HCT116 (cell line): ENCODE measurements around the gene COL20A1. TPM values are rescaled to one million over a fixed set of nuclear protein-coding genes. Genes with fewer than 3 reads are reported as not detected.

ENCODE experiments used
- ATAC-seq: fragments of 200-7000 bp; cut with Tn5 transposase; 2 replicates; pipeline ENCODE4 v1.9.1; 2020; ENCODE audit warnings: mild to moderate bottlenecking, moderate library complexity
- BruUV-seq: library from RNA; stranded (reverse); fragments of 400-500 nt; replicated peaks from 2 replicates; lab custom pipeline; 2021; lab: Mats Ljungman, UMichigan
- CTCF ChIA-PET: fragments of 300-600 bp; sonication (Branson Sonifier 250); formaldehyde crosslinking; loops from one replicate; lab custom pipeline; 2021; ENCODE audit warnings: antibody characterized with exemption; lab: Charles Lee
- POLR2A ChIA-PET: fragments of 300-600, 350-600 bp; sonication (Branson Sonifier 250); formaldehyde crosslinking; loops from one replicate; lab custom pipeline; 2021; ENCODE audit warnings: antibody characterized with exemption; lab: Charles Lee
- RAD21 ChIA-PET, 2 experiments: fragments of 300-600 bp; sonication (Branson Sonifier 250); formaldehyde crosslinking; loops; one replicate each; lab custom pipeline; 2023; ENCODE audit warnings: low total read pairs in 2 of 2; ENCODE audit not compliant: uncharacterized antibody in 2 of 2, unreplicated experiment in 2 of 2, low non-redundant PET in 1 of 2; lab: Charles Lee
- DNase-seq: peaks from one replicate; pipeline ENCODE4 v3.0.0-alpha.2; 2010; ENCODE audit warnings: low read depth, low spot score
- H2AFZ ChIP-seq: fragments of 200-600 bp; shearing (Covaris generic), sonication (generic); 2 replicates; pipeline ENCODE4 v1.6.1; 2017; ENCODE audit warnings: low read depth, mixed run types, mixed read lengths, antibody characterized with exemption, low read length; ENCODE audit not compliant: poor library complexity, severe bottlenecking
- H3K27ac ChIP-seq: 2 replicates; pipeline ENCODE4 v1.5.1; 2012; ENCODE audit warnings: low read depth, low read length
- H3K27me3 ChIP-seq: fragments of 200-600 bp; sonication (generic); 2 replicates; pipeline ENCODE4 v1.6.1; 2016; ENCODE audit warnings: mixed run types, low read length, mixed read lengths; ENCODE audit not compliant: insufficient read depth
- H3K36me3 ChIP-seq, 2 experiments: fragments of 200-500 bp in 1 of 2; fragments of 200-600 bp in 1 of 2; sonication (Bioruptor generic) in 1 of 2; sonication (generic) in 1 of 2; 2 replicates each; pipeline versions ENCODE4 v1.5.1 to v1.6.1; 2014 to 2016; ENCODE audit warnings: low read length in 2 of 2, inconsistent platforms in 1 of 2, mixed read lengths in 1 of 2, mixed run types in 1 of 2; ENCODE audit not compliant: insufficient read depth in 2 of 2, control insufficient read depth in 1 of 2
- H3K4me1 ChIP-seq, 2 experiments: fragments of 200-600 bp in 1 of 2; sonication (generic) in 1 of 2; 2 replicates each; pipeline versions ENCODE4 v1.5.1 to v1.6.1; 2012 to 2017; ENCODE audit warnings: low read length in 2 of 2, inconsistent platforms in 1 of 2, mild to moderate bottlenecking in 1 of 2, mixed read lengths in 1 of 2, mixed run types in 1 of 2, moderate library complexity in 1 of 2; ENCODE audit not compliant: insufficient read depth in 2 of 2, control insufficient read depth in 1 of 2
- H3K4me2 ChIP-seq: fragments of 200-600 bp; sonication (generic); 2 replicates; pipeline ENCODE4 v1.6.1; 2017; ENCODE audit warnings: mixed run types, low read length, mixed read lengths
- H3K4me3 ChIP-seq, 2 experiments: fragments of 200-600 bp in 1 of 2; sonication (generic) in 1 of 2; replicated peaks in 1 of 2; 2 replicates each; pipeline ENCODE4 v1.5.1; 2011 to 2016; ENCODE audit warnings: low read length in 2 of 2, control low read depth in 1 of 2, low read depth in 1 of 2, mild to moderate bottlenecking in 1 of 2, mixed read lengths in 1 of 2, mixed run types in 1 of 2
- H3K79me2 ChIP-seq: fragments of 200-600 bp; sonication (generic); 2 replicates; pipeline ENCODE4 v1.6.1; 2017; ENCODE audit warnings: mild to moderate bottlenecking, mixed run types, low read length, moderate library complexity, mixed read lengths; ENCODE audit not compliant: insufficient read depth
- H3K9ac ChIP-seq: fragments of 200-600 bp; sonication (generic); 2 replicates; pipeline ENCODE4 v1.6.1; 2016; ENCODE audit warnings: low read length, mixed read lengths
- H3K9me2 ChIP-seq: fragments of 200-600 bp; sonication (generic), shearing (Covaris generic); 2 replicates; pipeline ENCODE4 v1.6.1; 2017; ENCODE audit warnings: mixed run types, mild to moderate bottlenecking, moderate library complexity; ENCODE audit not compliant: insufficient read depth
- H3K9me3 ChIP-seq, 2 experiments: fragments of 200-500 bp in 1 of 2; fragments of 200-600 bp in 1 of 2; sonication (Bioruptor generic) in 1 of 2; sonication (generic) in 1 of 2; 2 replicates each; pipeline ENCODE4 v1.6.1; 2014 to 2017; ENCODE audit warnings: low read length in 2 of 2, mixed read lengths in 2 of 2, inconsistent platforms in 1 of 2, low read depth in 1 of 2, mild to moderate bottlenecking in 1 of 2, mixed run types in 1 of 2, moderate library complexity in 1 of 2; ENCODE audit not compliant: control insufficient read depth in 1 of 2, insufficient read depth in 1 of 2
- H4K20me1 ChIP-seq: fragments of 200-600 bp; sonication (generic), shearing (Covaris generic); 2 replicates; pipeline ENCODE4 v1.6.1; 2017; ENCODE audit warnings: mixed run types, mild to moderate bottlenecking, moderate library complexity; ENCODE audit not compliant: insufficient read depth
- ATF3 ChIP-seq: IDR thresholded peaks from 2 replicates; pipeline ENCODE4 v1.6.1; 2012
- CBX3 ChIP-seq: IDR thresholded peaks from 2 replicates; pipeline ENCODE4 v1.6.1; 2012; ENCODE audit warnings: low read depth
- CEBPB ChIP-seq: IDR thresholded peaks from 2 replicates; pipeline ENCODE4 v1.6.1; 2012; ENCODE audit warnings: low read depth
- EGR1 ChIP-seq: IDR thresholded peaks from 2 replicates; pipeline ENCODE4 v1.6.1; 2012; ENCODE audit warnings: low read depth
- ELF1 ChIP-seq: IDR thresholded peaks from 2 replicates; pipeline ENCODE4 v1.6.1; 2012; ENCODE audit warnings: low read depth, borderline replicate concordance
- EZH2 ChIP-seq: fragments of 200-600 bp; sonication (generic); IDR thresholded peaks from 2 replicates; pipeline ENCODE4 v1.6.1; 2017; ENCODE audit warnings: antibody characterized with exemption, mixed run types
- EZH2phosphoT487 ChIP-seq: fragments of 200-600 bp; IDR thresholded peaks from 2 replicates; pipeline ENCODE4 v1.6.1; 2018; ENCODE audit warnings: antibody characterized with exemption, borderline replicate concordance
- FOSL1 ChIP-seq: IDR thresholded peaks from 2 replicates; pipeline ENCODE4 v1.6.1; 2012; ENCODE audit warnings: low read depth
- JUND ChIP-seq: IDR thresholded peaks from 2 replicates; pipeline ENCODE4 v1.6.1; 2012
- RAD21 ChIP-seq: IDR thresholded peaks from 2 replicates; pipeline ENCODE4 v1.6.1; 2012; ENCODE audit warnings: low read depth, mild to moderate bottlenecking
- REST ChIP-seq: IDR thresholded peaks from 2 replicates; pipeline ENCODE4 v1.6.1; 2012; ENCODE audit warnings: low read depth
- SIN3A ChIP-seq: IDR thresholded peaks from 2 replicates; pipeline ENCODE4 v1.6.1; 2012; ENCODE audit warnings: low read depth
- SP1 ChIP-seq: IDR thresholded peaks from 2 replicates; pipeline ENCODE4 v1.6.1; 2012; ENCODE audit warnings: low read depth
- SRF ChIP-seq: IDR thresholded peaks from 2 replicates; pipeline ENCODE4 v1.6.1; 2012; ENCODE audit warnings: low read depth
- TCF7L2 ChIP-seq: IDR thresholded peaks from 2 replicates; pipeline ENCODE4 v1.7.0; 2011; ENCODE audit warnings: borderline replicate concordance, inconsistent platforms; ENCODE audit not compliant: insufficient read depth, insufficient read length; ENCODE audit errors: extremely low read depth
- YY1 ChIP-seq: IDR thresholded peaks from 2 replicates; pipeline ENCODE4 v1.6.1; 2011; ENCODE audit warnings: low read length, low read depth, moderate library complexity, mild to moderate bottlenecking; ENCODE audit not compliant: insufficient replicate concordance; ENCODE audit errors: extremely low read depth
- ZFX ChIP-seq: fragments of 450-650 bp; IDR thresholded peaks from 2 replicates; pipeline ENCODE4 v1.6.1; 2017
- ZNF274 ChIP-seq: fragments of 200-500 bp; sonication (Bioruptor generic); IDR thresholded peaks from 2 replicates; pipeline ENCODE4 v1.6.1; 2014; ENCODE audit warnings: mild to moderate bottlenecking, low read depth, low read length, inconsistent platforms
- intact Hi-C: fragments of 100-400 bp; cut with micrococcal nuclease; formaldehyde crosslinking; loops from 2 replicates; pipeline ENCODE4 v1.10.0; 2022
- total RNA-seq: library from RNA; stranded (reverse); gene quantifications from one replicate; pipeline ENCODE4 v1.2.1, GENCODE V29; 2021; ENCODE audit not compliant: unreplicated experiment

COL20A1 gene
- total RNA-seq, 1 experiment from 2014 or later = 0.34 TPM

- Histone ChIP-seq H3K4me2 (no peak overlapping the region), H3K9me2 (no peaks in the 10 kb centered on the region)
- no peak for TF ChIP-seq ELF1
- no peak for TF ChIP-seq TCF7L2
- no peak for TF ChIP-seq CBX3
- no peak for TF ChIP-seq SIN3A
- no peak for TF ChIP-seq RAD21
- no peak for TF ChIP-seq FOSL1
Measured at GRCh38 chr20:63293871-63294535, 1.0 kb downstream of the COL20A1 start.

GRCh38 chr20:63294536-63294900 lies 1.5 kb downstream of the COL20A1 start:
- Histone ChIP-seq H3K4me2 (no peak overlapping the region), H3K9me3 (no peaks in the 10 kb centered on the region), H3K4me1 (peaks cover 4 to 18% of the 10 kb centered on the region in 2 experiments; a peak in 3 of 4 replicates), H3K36me3 (no peaks in the 10 kb centered on the region), H3K9me2 (no peaks in the 10 kb centered on the region), H4K20me1 (no peaks in the 10 kb centered on the region), H2AFZ (no peak overlapping the region), H3K9ac (no peak overlapping the region), H3K4me3 (no peak overlapping the region), H3K27ac (no peak overlapping the region), H3K79me2 (no peaks in the 10 kb centered on the region), H3K27me3 (no peaks in the 10 kb centered on the region)
- DNase-seq = no peak
- RAD21 ChIA-PET = no interaction called here
- intact Hi-C loops = no loop called here
- CTCF ChIA-PET = interaction anchor here (1.4 kb wide), 2 partner anchors 71 to 87 kb away, joined by 4 read pairs; no protein-coding TSS in a partner anchor
- BruUV-seq = no TSS peak
- ATAC-seq = no peak
- POLR2A ChIA-PET = no interaction called here
- TF ChIP-seq ZNF274 (no peak), CEBPB (no peak), TCF7L2 (no peak), EZH2phosphoT487 (no peak), REST (no peak), EGR1 (no peak), ATF3 (no peak), ELF1 (no peak), SP1 (no peak), JUND (no peak), EZH2 (no peak), YY1 (no peak), RAD21 (no peak), ZFX (no peak), SRF (no peak)

More at GRCh38 chr20:63293871-63294535, 1.0 kb downstream of the COL20A1 start:
- Histone ChIP-seq H2AFZ (no peak overlapping the region), H3K9ac (no peak overlapping the region), H3K79me2 (no peaks in the 10 kb centered on the region), H3K4me3 (no peak overlapping the region), H3K36me3 (no peaks in the 10 kb centered on the region), H3K27me3 (no peaks in the 10 kb centered on the region), H3K4me1 (peaks cover 4 to 18% of the 10 kb centered on the region in 2 experiments; a peak in 3 of 4 replicates), H3K9me3 (no peaks in the 10 kb centered on the region), H3K27ac (no peak overlapping the region), H4K20me1 (no peaks in the 10 kb centered on the region)
- DNase-seq = no peak
- ChIA-PET RAD21 (no interaction called here), CTCF (interaction anchor here (1.4 kb wide), 2 partner anchors 71 to 87 kb away, joined by 4 read pairs; no protein-coding TSS in a partner anchor), POLR2A (no interaction called here)
- no peak for ATAC-seq
- no TSS peak for BruUV-seq
- intact Hi-C loops = no loop called here
